ENCODE results near the gene RPH3AL.

RPH3AL gene

GRCh38 chr17:352421-353212, at the start of gene RPH3AL:
Gene RPH3AL, minus strand, starts transcription at chr17:352807. Its CDS starts 25,264 bp downstream, at chr17:327543.
- DNase-seq: no peak

GRCh38 chr17:400257-400656, 47.6 kb upstream of the RPH3AL start:
- DNase-seq: no peak

GRCh38 chr17:396788-397187, 44.2 kb upstream of the RPH3AL start:
- no peak for DNase-seq

- DNase-seq: no peak
Observed at GRCh38 chr17:395974-396373, 43.4 kb upstream of the RPH3AL start.

GRCh38 chr17:395179-395578, 42.6 kb upstream of the RPH3AL start:
- no peak for DNase-seq

- no peak for DNase-seq
Observed at GRCh38 chr17:394718-395095, 42.1 kb upstream of the RPH3AL start.

- no peak for DNase-seq
Observed at GRCh38 chr17:393806-394717, 41.5 kb upstream of the RPH3AL start.

- DNase-seq: no peak
Observed at GRCh38 chr17:391850-392249, 39.2 kb upstream of the RPH3AL start.

- DNase-seq: no peak
Observed at GRCh38 chr17:390025-390424, 37.4 kb upstream of the RPH3AL start.

- no peak for DNase-seq
Observed at GRCh38 chr17:388087-388486, 35.5 kb upstream of the RPH3AL start.

- DNase-seq: no peak
Observed at GRCh38 chr17:386141-386876, 33.7 kb upstream of the RPH3AL start.

GRCh38 chr17:385836-386140, 33.2 kb upstream of the RPH3AL start:
- no peak for DNase-seq

- DNase-seq: no peak
Observed at GRCh38 chr17:385178-385835, 32.7 kb upstream of the RPH3AL start.

GRCh38 chr17:384622-385177, 32.1 kb upstream of the RPH3AL start:
- no peak for DNase-seq

GRCh38 chr17:383771-384621, 31.4 kb upstream of the RPH3AL start:
- no peak for DNase-seq

GRCh38 chr17:382644-383533, 30.3 kb upstream of the RPH3AL start:
- DNase-seq: no peak

GRCh38 chr17:381941-382643, 29.5 kb upstream of the RPH3AL start:
- no peak for DNase-seq

GRCh38 chr17:381516-381915, 28.9 kb upstream of the RPH3AL start:
- DNase-seq: no peak

- DNase-seq: no peak
Observed at GRCh38 chr17:379531-380465, 27.2 kb upstream of the RPH3AL start.
